Pancreas (tissue), 10 donors: ENCODE measurements around the gene RPTOR. TPM values are rescaled to one million over a fixed set of nuclear protein-coding genes. Genes with fewer than 3 reads are reported as not detected.
A peak's percentile ranks its signal among the peaks of the same experiment; 100 is the strongest.
"Not testable (repeated sequence)": the region's sequence is repeated elsewhere in the genome, so short reads cannot be mapped to it uniquely, and the experiment has no call there.

Source experiments
- ATAC-seq, 4 donors: fragments of 200-7000 bp; cut with Tn5 transposase; one replicate each; pipeline versions ENCODE4 v1.8.0 to v1.9.1; 2020; ENCODE audit warnings: mild to moderate bottlenecking in 4 of 4, moderate library complexity in 4 of 4
- DNase-seq, 6 donors: peaks; one replicate each; pipeline ENCODE4 v3.0.0-alpha.2; 2020
- FAIRE-seq: peaks from 2 replicates; lab custom pipeline; 2012; peaks lifted over from hg19 to GRCh38; lab: Jason Lieb, UNC
- H3K27ac ChIP-seq, 4 donors: fragments of 200-600 bp; sonication (generic); 1 replicate in 3 of 4; 2 replicates in 1 of 4; pipeline versions ENCODE4 v1.5.0 to v1.8.0; 2020
- H3K27me3 ChIP-seq, 4 donors: fragments of 200-600 bp; one replicate each; pipeline ENCODE4 v1.8.0; 2021
- H3K36me3 ChIP-seq, 3 donors: fragments of 200-600 bp; sonication (generic) in 1 of 3; one replicate each; pipeline versions ENCODE4 v1.5.0 to v1.8.0; 2020 to 2021
- H3K4me1 ChIP-seq, 3 donors: fragments of 200-600 bp; one replicate each; pipeline ENCODE4 v1.8.0; 2021
- H3K4me3 ChIP-seq, 4 donors: fragments of 200-600 bp; sonication (generic) in 2 of 4; one replicate each; pipeline versions ENCODE4 v1.5.0 to v1.8.0; 2020 to 2021
- H3K9me3 ChIP-seq, 4 donors: fragments of 200-600 bp; one replicate each; pipeline ENCODE4 v1.8.0; 2021
- WGBS, 2 donors: extraction: QIAGEN DNeasy Blood & Tissue Kit; methylation state at CpG; one replicate each; pipeline ENCODE4 v1.1.7; 2013; 5-methylcytosine and 5-hydroxymethylcytosine counted together
- intact Hi-C, 3 donors: fragments of 100-400 bp; cut with DNase I; formaldehyde crosslinking; loops; one replicate each; pipeline versions ENCODE4 v1.11.1 to v1.14.2; 2022
- polyA plus RNA-seq, 2 donors: library from polyadenylated mRNA; stranded (reverse); fragments of 200-250 nt; gene quantifications; one replicate each; pipeline ENCODE4 v1.2.3, GENCODE V29; 2013
- total RNA-seq, 6 donors: library from RNA; stranded (reverse); fragmentation: NEBNext Ultra II Directional in 4 of 6; extraction: Animal tissue kit (Norgen Biotek cat#: 25700) in 4 of 6; gene quantifications; one replicate each; pipeline versions ENCODE4 v1.2.1 to v1.2.4, GENCODE V29; 2021 to 2023
- TF ChIP-seq, protein P1 (sequence below), 4 donors: fragments of 200-600 bp; sonication (generic) in 3 of 4; IDR thresholded peaks; one replicate each; pipeline versions ENCODE4 v1.5.0 to v1.8.0; 2021; ENCODE audit warnings: antibody characterized with exemption in 4 of 4
- donor health status: healthy with polysubstance abuse.
- donor health status: DM: no; HTN: no; CAD: no; lungs with moderate emphysema.
- donor health status: DM: no; HTN: no; CAD: no.
- donor health status: control.
- donor health status: control.
- donor health status: Bipolar disorder and iron deficiency.
- donor health status: DM: yes; HTN: yes; CAD: no.
- donor health status: DM: no; HTN: no; CAD: no.
- donor health status: DM: no; HTN: no; CAD: no.
- donor health status: DM: yes; HTN: yes; CAD: no.

Gene RPTOR
- total and polyA plus RNA-seq, 8 donors, result 5.0 to 18.9 (median 13.2) TPM

DNA sequence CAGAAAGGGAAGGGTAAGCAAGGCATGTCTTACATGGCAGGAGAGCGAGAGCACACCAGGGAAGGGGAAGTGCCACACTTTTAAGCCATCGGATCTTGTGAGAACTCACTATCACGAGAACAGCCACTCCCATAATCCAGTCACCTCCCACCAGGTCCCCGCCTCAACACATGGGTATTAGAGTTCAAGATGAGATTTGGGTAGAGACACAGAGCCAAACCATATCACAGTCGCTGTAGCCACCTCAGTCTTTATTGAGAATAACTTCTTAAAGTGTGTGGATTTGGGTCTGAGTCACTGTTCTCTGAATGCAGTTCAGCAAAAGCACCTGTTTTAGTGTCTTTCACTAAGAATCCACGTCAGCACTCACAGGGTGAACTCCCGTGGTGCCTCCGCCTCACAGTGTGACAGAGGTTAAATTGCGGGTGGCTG is 251.8 kb downstream of the RPTOR start:
- H3K9me3 ChIP-seq, result no peaks in the 10 kb centered on the region
- FAIRE-seq (no peak), ATAC-seq (no peak), DNase-seq (peak in 1 of 6 donors; percentile 11)
- H3K27ac ChIP-seq, result no peak overlapping the region
- 91 to 95% methylated on average over 9 of the region's 9 CpGs for WGBS, 2 donors
- H3K4me3 ChIP-seq, result no peak overlapping the region
- no peaks in the 10 kb centered on the region for H3K27me3 ChIP-seq
- TF ChIP-seq, protein P1, sequence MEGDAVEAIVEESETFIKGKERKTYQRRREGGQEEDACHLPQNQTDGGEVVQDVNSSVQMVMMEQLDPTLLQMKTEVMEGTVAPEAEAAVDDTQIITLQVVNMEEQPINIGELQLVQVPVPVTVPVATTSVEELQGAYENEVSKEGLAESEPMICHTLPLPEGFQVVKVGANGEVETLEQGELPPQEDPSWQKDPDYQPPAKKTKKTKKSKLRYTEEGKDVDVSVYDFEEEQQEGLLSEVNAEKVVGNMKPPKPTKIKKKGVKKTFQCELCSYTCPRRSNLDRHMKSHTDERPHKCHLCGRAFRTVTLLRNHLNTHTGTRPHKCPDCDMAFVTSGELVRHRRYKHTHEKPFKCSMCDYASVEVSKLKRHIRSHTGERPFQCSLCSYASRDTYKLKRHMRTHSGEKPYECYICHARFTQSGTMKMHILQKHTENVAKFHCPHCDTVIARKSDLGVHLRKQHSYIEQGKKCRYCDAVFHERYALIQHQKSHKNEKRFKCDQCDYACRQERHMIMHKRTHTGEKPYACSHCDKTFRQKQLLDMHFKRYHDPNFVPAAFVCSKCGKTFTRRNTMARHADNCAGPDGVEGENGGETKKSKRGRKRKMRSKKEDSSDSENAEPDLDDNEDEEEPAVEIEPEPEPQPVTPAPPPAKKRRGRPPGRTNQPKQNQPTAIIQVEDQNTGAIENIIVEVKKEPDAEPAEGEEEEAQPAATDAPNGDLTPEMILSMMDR (IDR thresholded peaks at IDR 0.05), result no peak
- no peaks in the 10 kb centered on the region for H3K4me1 ChIP-seq
- no peaks in the 10 kb centered on the region for H3K36me3 ChIP-seq
- intact Hi-C loops, result no loop called here

- FAIRE-seq, H3K9me3 ChIP-seq, H3K36me3 ChIP-seq, intact Hi-C loops, H3K4me1 ChIP-seq, H3K27me3 ChIP-seq, H3K4me3 ChIP-seq, ATAC-seq, H3K27ac ChIP-seq: not testable (repeated sequence)
- peak in 1 of 6 donors; percentile 6 for DNase-seq
- 97% methylated on average over 5 of the region's 5 CpGs for WGBS, 2 donors
Observed at GRCh38 chr17:80797222-80797621, 252.6 kb downstream of the RPTOR start.

DNA sequence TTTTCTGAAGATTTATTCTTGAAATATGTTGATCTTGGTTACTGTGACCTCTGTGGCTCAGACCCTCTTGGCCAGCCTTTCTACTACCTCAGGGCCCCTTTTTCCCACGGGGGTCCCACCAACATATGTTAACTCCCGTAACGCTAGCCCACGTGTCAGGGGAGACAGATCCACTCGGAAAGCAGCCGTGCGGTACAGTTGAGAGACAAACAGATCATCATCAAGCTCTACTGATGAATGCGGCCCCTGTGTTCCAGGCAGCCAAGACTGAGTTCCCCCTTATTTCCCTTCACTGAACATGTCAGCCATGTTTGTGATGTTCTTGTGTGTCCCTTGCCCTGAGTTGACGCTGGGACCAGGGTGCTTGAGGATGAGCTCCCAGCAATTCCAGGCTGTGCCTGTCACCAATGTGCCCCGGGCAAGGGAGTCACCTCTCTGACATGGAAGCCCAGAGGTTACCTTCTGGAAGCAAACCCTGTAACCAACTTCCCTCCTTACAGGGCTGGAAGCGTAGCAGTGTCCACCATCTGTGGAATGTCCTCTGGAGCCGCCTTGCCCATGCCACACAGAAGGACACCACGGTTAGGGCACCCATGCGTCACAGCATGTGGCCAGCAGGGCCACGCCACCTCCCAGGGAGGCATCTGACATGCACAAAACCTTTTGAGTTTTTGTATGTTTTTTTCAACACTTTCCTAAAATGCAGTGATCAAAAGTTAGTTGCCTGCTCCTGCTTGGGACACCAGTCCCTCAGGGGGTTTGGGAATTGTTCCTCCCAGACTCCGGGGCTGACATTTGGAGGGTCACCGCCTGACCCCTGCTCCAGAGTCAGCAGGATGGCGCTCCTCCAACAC is 253.3 kb downstream of the RPTOR start:
- H3K27ac ChIP-seq, result no peak overlapping the region
- no peaks in the 10 kb centered on the region for H3K27me3 ChIP-seq
- no peak overlapping the region for H3K4me3 ChIP-seq
- intact Hi-C loops, result no loop called here
- ATAC-seq (no peak), FAIRE-seq (no peak), DNase-seq (peak in 2 of 6 donors; percentile 13 to 33)
- TF ChIP-seq, protein P1 (IDR thresholded peaks at IDR 0.05), result no peak
- no peaks in the 10 kb centered on the region for H3K4me1 ChIP-seq
- H3K36me3 ChIP-seq, result no peaks in the 10 kb centered on the region
- no peaks in the 10 kb centered on the region for H3K9me3 ChIP-seq
- 95% methylated on average over 18 of the region's 18 CpGs for WGBS, 2 donors

- TF ChIP-seq, protein P1 (IDR thresholded peaks at IDR 0.05), result no peak
- FAIRE-seq, result no peak
- H3K36me3 ChIP-seq, result no peaks in the 10 kb centered on the region
- H3K27ac ChIP-seq, result no peak overlapping the region
- intact Hi-C loops, result no loop called here
- DNase-seq, result peak in 1 of 6 donors; percentile 36
- WGBS, 2 donors, result 81 to 85% methylated on average over 25 of the region's 25 CpGs
- no peaks in the 10 kb centered on the region for H3K9me3 ChIP-seq
- H3K27me3 ChIP-seq, result no peaks in the 10 kb centered on the region
- no peak overlapping the region for H3K4me3 ChIP-seq
- no peaks in the 10 kb centered on the region for H3K4me1 ChIP-seq
- ATAC-seq, result no peak
Observed at GRCh38 chr17:80798595-80799537, 254.2 kb downstream of the RPTOR start.
